KMS-11 (cell line): ENCODE data around the gene COL4A5.

Experiments
- H2AFZ ChIP-seq: fragments of 200-600 bp; sonication (generic); 2 replicates; pipeline ENCODE4 v1.6.1; 2016; ENCODE audit warnings: antibody characterized with exemption, mixed run types, low read depth
- H3K27ac ChIP-seq: fragments of 200-600 bp; sonication (generic); 2 replicates; pipeline ENCODE4 v1.6.1; 2016; ENCODE audit warnings: mild to moderate bottlenecking, mixed run types
- H3K27me3 ChIP-seq: fragments of 200-600 bp; sonication (generic); 2 replicates; pipeline ENCODE4 v1.6.1; 2017; ENCODE audit warnings: mild to moderate bottlenecking, low read depth, mixed run types, moderate library complexity; ENCODE audit not compliant: insufficient read depth
- H3K36me3 ChIP-seq: fragments of 200-600 bp; sonication (generic); 2 replicates; pipeline ENCODE4 v1.6.1; 2017; ENCODE audit warnings: mild to moderate bottlenecking, mixed run types; ENCODE audit not compliant: insufficient read depth
- H3K4me1 ChIP-seq: fragments of 200-600 bp; sonication (generic); 2 replicates; pipeline ENCODE4 v1.6.1; 2016; ENCODE audit warnings: mild to moderate bottlenecking, low read depth, mixed run types; ENCODE audit not compliant: poor library complexity, severe bottlenecking
- H3K4me2 ChIP-seq: fragments of 200-600 bp; sonication (generic); 2 replicates; pipeline ENCODE4 v1.7.0; 2016; ENCODE audit warnings: mild to moderate bottlenecking, mixed run types
- H3K4me3 ChIP-seq: fragments of 200-600 bp; sonication (generic); IDR thresholded peaks from 2 replicates; pipeline ENCODE4 v1.6.1; 2017; ENCODE audit warnings: low read depth, low read length, mixed read lengths; ENCODE audit not compliant: insufficient read depth
- H3K79me2 ChIP-seq: fragments of 200-600 bp; sonication (generic); 2 replicates; pipeline ENCODE4 v1.6.1; 2016; ENCODE audit warnings: low read depth, mixed run types; ENCODE audit not compliant: insufficient read depth
- H3K9ac ChIP-seq: fragments of 200-600 bp; sonication (generic); 2 replicates; pipeline ENCODE4 v1.6.1; 2016; ENCODE audit warnings: mild to moderate bottlenecking, mixed run types
- H4K20me1 ChIP-seq: fragments of 200-600 bp; sonication (generic); 2 replicates; pipeline ENCODE4 v1.6.1; 2016; ENCODE audit warnings: mild to moderate bottlenecking, mixed run types; ENCODE audit not compliant: insufficient read depth
- TF ChIP-seq, protein P1 (sequence below): fragments of 200-600 bp; sonication (generic); conservative IDR thresholded peaks from 2 replicates; pipeline ENCODE4 v1.6.1; 2017; ENCODE audit warnings: low read depth, mild to moderate bottlenecking, antibody characterized with exemption, low read length, moderate library complexity, mixed read lengths

Gene COL4A5

DNA sequence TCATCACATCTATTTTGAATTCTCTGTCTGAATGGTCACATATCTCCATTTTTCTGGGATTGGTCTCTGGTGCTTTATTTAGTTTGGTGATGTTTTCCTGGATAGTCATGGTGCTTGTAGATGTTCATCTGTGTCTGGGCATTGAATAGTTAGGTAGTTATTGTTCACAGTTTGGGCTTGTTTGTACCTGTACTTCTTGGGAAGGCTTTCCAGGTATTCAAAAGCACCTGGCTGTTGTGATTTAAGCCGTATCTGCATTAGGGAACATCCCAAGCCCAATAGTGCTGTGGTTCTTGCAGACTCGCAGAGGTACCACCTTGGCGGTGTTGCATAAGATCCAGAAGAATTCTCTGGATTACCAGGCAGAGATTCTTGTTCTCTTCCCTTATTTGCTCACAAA is 44.6 kb downstream of the COL4A5 start:
- no peaks in the 10 kb centered on the region for H3K79me2 ChIP-seq
- TF ChIP-seq, protein P1, sequence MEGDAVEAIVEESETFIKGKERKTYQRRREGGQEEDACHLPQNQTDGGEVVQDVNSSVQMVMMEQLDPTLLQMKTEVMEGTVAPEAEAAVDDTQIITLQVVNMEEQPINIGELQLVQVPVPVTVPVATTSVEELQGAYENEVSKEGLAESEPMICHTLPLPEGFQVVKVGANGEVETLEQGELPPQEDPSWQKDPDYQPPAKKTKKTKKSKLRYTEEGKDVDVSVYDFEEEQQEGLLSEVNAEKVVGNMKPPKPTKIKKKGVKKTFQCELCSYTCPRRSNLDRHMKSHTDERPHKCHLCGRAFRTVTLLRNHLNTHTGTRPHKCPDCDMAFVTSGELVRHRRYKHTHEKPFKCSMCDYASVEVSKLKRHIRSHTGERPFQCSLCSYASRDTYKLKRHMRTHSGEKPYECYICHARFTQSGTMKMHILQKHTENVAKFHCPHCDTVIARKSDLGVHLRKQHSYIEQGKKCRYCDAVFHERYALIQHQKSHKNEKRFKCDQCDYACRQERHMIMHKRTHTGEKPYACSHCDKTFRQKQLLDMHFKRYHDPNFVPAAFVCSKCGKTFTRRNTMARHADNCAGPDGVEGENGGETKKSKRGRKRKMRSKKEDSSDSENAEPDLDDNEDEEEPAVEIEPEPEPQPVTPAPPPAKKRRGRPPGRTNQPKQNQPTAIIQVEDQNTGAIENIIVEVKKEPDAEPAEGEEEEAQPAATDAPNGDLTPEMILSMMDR = no peak
- H2AFZ ChIP-seq = no peak overlapping the region
- no peaks in the 10 kb centered on the region for H4K20me1 ChIP-seq
- H3K4me1 ChIP-seq = no peaks in the 10 kb centered on the region
- H3K4me2 ChIP-seq = no peak overlapping the region
- no peak overlapping the region for H3K4me3 ChIP-seq
- H3K9ac ChIP-seq = no peak overlapping the region
- H3K27ac ChIP-seq = no peak overlapping the region
- H3K36me3 ChIP-seq = no peaks in the 10 kb centered on the region
- H3K27me3 ChIP-seq = no peaks in the 10 kb centered on the region

DNA sequence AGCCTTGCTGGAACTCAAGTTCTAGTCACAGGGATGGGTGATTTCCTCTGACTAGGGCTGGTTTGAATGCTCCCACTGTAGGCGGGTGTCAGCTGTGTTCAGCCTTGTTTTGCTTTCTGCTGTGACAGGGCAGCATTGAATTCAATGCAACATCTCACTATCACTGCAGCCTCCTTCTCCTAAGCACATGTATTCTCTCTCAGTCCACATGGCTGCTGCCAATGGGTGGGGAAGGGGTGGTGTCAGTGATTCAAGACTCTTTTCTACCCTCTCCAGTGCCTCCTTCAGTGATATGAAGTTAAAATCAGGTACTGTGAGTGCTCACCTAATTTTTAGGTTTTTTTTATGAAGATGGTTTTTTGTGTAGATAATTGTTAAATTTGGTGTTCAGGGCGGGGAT is 46.3 kb downstream of the COL4A5 start:
- Histone ChIP-seq H3K79me2 (no peaks in the 10 kb centered on the region), H3K4me2 (no peak overlapping the region), H3K36me3 (no peaks in the 10 kb centered on the region), H3K9ac (no peak overlapping the region), H4K20me1 (no peaks in the 10 kb centered on the region), H3K27ac (no peak overlapping the region), H3K4me1 (no peaks in the 10 kb centered on the region), H2AFZ (no peak overlapping the region), H3K27me3 (no peaks in the 10 kb centered on the region), H3K4me3 (no peak overlapping the region)
- TF ChIP-seq, protein P1 = no peak

DNA sequence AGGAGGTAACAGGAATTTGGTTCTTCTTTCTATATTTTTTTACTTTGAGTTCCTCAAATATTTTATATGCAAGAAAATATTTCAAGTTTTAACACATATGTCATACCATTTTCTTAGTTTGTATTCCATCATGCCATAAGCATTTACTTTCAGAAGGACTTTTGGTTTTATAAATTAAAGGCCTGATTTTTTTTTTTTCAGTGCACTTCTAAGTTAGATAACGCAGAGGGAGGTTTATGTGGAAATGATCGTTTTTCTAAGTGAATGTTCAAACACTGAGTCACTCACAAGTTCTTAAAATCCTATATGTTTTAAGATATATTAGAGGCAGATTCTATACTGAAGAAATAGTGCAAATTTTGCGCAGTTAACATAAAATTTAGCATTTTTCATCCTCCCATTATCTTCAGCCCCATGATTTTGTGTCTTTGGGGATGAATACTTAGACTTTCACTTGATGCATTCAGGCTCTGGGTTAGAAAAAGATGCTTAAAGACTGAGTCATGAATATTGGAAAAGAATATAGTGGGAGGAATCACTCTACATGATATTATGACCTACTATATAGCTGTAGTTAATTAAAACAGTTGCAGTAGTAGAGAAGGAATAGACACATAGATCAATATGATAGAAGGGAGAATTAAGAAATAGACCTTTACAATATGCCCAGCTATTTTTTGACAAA is 54.9 kb downstream of the COL4A5 start:
- H3K4me1 ChIP-seq = no peaks in the 10 kb centered on the region
- no peaks in the 10 kb centered on the region for H3K79me2 ChIP-seq
- no peak overlapping the region for H3K9ac ChIP-seq
- H4K20me1 ChIP-seq = no peaks in the 10 kb centered on the region
- TF ChIP-seq, protein P1 = no peak
- no peak overlapping the region for H3K4me2 ChIP-seq
- H3K36me3 ChIP-seq = no peaks in the 10 kb centered on the region
- H2AFZ ChIP-seq = no peak overlapping the region
- H3K27ac ChIP-seq = no peak overlapping the region
- no peaks in the 10 kb centered on the region for H3K27me3 ChIP-seq
- no peak overlapping the region for H3K4me3 ChIP-seq

DNA sequence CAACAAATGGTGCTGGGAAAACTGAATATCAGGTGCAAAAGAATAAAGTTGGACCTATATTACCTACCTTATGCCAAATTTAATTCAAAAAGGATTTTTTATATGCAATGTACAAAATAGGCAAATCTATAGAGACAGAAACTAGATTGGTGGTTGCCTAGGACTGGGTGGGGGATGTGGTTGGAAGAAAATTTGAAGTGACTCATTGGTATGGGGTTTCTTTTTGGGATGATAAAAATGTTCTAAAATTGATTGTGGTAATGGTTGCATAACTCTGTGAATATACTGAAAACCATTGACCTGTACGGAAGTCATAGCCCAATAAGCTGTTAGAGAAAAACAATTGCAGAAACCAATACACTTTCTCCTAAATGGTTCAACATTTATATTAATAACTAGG is 72.1 kb downstream of the COL4A5 start:
- TF ChIP-seq, protein P1 = no peak
- H3K27me3 ChIP-seq = no peaks in the 10 kb centered on the region
- H3K36me3 ChIP-seq = no peaks in the 10 kb centered on the region
- H3K4me3 ChIP-seq = no peak overlapping the region
- H2AFZ ChIP-seq = no peak overlapping the region
- H3K27ac ChIP-seq = no peak overlapping the region
- H4K20me1 ChIP-seq = no peaks in the 10 kb centered on the region
- H3K4me1 ChIP-seq = no peaks in the 10 kb centered on the region
- H3K4me2 ChIP-seq = no peak overlapping the region
- no peaks in the 10 kb centered on the region for H3K79me2 ChIP-seq
- H3K9ac ChIP-seq = no peak overlapping the region
